ENCODE measurements around the gene AEBP1.

GRCh38 chr7:44117801-44118429 is 13.8 kb downstream of the AEBP1 start:
- TF ChIP-seq CTCF (IDR thresholded peaks at IDR 0.05) (no peak), POLR2AphosphoS5 (IDR thresholded peaks at IDR 0.05) (no peak), POLR2A (IDR thresholded peaks at IDR 0.05) (no peak), EP300 (IDR thresholded peaks at IDR 0.05; ENCODE audit: low read depth) (no peak)
